SU-DHL-6 (cell line): ENCODE measurements around the gene DEPDC7.

Experiments
- EZH2phosphoT487 ChIP-seq: fragments of 200-600 bp; sonication (generic), shearing (Covaris generic); conservative IDR thresholded peaks from 2 replicates; pipeline ENCODE4 v1.6.1; 2018; ENCODE audit warnings: mild to moderate bottlenecking, antibody characterized with exemption, low read length, moderate library complexity, mixed read lengths
- TF ChIP-seq, protein P1 (sequence below): fragments of 200-600 bp; sonication (generic); IDR thresholded peaks from one replicate; pipeline ENCODE4 v1.5.1; 2017; ENCODE audit warnings: antibody characterized with exemption, mild to moderate bottlenecking, low read length, moderate library complexity; ENCODE audit not compliant: insufficient read depth, poor library complexity, severe bottlenecking

DNA sequence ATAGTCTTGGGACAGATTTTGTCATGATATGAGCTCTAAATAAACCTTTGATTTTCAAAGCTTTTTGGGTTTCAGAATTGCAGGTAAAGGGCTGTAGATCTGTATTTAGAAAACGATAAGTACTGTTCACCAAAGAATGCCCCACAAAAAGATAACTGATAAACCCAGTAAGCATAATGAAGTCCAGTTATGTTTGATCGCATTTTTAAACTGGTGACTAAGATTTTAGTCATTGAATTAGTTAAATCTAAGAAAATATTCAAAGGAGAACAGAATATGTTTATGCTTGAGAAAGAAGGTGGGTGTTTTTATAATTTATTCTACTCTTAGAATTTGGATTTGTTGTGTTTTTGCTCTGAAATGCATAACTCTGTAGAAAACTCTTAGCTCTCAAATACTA, 11.6 kb downstream of the DEPDC7 start:
- TF ChIP-seq, protein P1, sequence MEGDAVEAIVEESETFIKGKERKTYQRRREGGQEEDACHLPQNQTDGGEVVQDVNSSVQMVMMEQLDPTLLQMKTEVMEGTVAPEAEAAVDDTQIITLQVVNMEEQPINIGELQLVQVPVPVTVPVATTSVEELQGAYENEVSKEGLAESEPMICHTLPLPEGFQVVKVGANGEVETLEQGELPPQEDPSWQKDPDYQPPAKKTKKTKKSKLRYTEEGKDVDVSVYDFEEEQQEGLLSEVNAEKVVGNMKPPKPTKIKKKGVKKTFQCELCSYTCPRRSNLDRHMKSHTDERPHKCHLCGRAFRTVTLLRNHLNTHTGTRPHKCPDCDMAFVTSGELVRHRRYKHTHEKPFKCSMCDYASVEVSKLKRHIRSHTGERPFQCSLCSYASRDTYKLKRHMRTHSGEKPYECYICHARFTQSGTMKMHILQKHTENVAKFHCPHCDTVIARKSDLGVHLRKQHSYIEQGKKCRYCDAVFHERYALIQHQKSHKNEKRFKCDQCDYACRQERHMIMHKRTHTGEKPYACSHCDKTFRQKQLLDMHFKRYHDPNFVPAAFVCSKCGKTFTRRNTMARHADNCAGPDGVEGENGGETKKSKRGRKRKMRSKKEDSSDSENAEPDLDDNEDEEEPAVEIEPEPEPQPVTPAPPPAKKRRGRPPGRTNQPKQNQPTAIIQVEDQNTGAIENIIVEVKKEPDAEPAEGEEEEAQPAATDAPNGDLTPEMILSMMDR = no peak
- no peak for TF ChIP-seq EZH2phosphoT487
